Calu3 (cell line): ENCODE results near the gene PDE9A. TPM values are rescaled to one million over a fixed set of nuclear protein-coding genes. Genes with fewer than 3 reads are reported as not detected.

Experiments used
- BruUV-seq: library from RNA; stranded (reverse); fragments of 400-500 nt; replicated peaks from 2 replicates; lab custom pipeline; 2021; lab: Mats Ljungman, UMichigan
- CTCF ChIA-PET: fragments of 300-600 bp; sonication (Branson Sonifier 250); formaldehyde crosslinking; loops from one replicate; lab custom pipeline; 2022; ENCODE audit warnings: antibody characterized with exemption; lab: Charles Lee
- DNase-seq: peaks from one replicate; pipeline ENCODE4 v3.0.0; 2022
- H3K27ac Mint-ChIP-seq: one replicate; pipeline ENCODE4 v1.8.0; 2022; ENCODE audit warnings: mixed read lengths; ENCODE audit not compliant: unreplicated experiment
- H3K27me3 Mint-ChIP-seq: one replicate; pipeline ENCODE4 v1.8.0; 2022; ENCODE audit warnings: mixed read lengths; ENCODE audit not compliant: unreplicated experiment
- H3K36me3 Mint-ChIP-seq: one replicate; pipeline ENCODE4 v1.8.0; 2022; ENCODE audit warnings: mild to moderate bottlenecking, moderate library complexity, mixed read lengths; ENCODE audit not compliant: insufficient read depth, unreplicated experiment
- H3K4me1 Mint-ChIP-seq: one replicate; pipeline ENCODE4 v1.8.0; 2022; ENCODE audit warnings: mild to moderate bottlenecking, low read depth, mixed read lengths; ENCODE audit not compliant: unreplicated experiment
- H3K4me3 Mint-ChIP-seq: one replicate; pipeline ENCODE4 v1.8.0; 2022; ENCODE audit warnings: mild to moderate bottlenecking, low read depth, moderate library complexity, mixed read lengths; ENCODE audit not compliant: unreplicated experiment
- H3K9me3 Mint-ChIP-seq: one replicate; pipeline ENCODE4 v1.8.0; 2022; ENCODE audit warnings: low read depth, mixed read lengths; ENCODE audit not compliant: unreplicated experiment
- intact Hi-C: fragments of 100-400 bp; cut with micrococcal nuclease; formaldehyde crosslinking; loops from one replicate; pipeline ENCODE4 v1.10.0; 2022; ENCODE audit not compliant: unreplicated experiment
- total RNA-seq: library from RNA; stranded (reverse); gene quantifications from 2 replicates; pipeline ENCODE4 v1.2.3, GENCODE V29; 2022
- TF ChIP-seq, protein P1 (sequence below): fragments of 200-600 bp; IDR thresholded peaks from one replicate; pipeline ENCODE4 v1.8.0; 2022; ENCODE audit warnings: antibody characterized with exemption; ENCODE audit not compliant: unreplicated experiment

The PDE9A gene
- total RNA-seq, 1 experiment from 2014 or later, result 10.9 TPM

GRCh38 chr21:42685954-42686500, 32.6 kb downstream of the PDE9A start:
- TF ChIP-seq, protein P1, sequence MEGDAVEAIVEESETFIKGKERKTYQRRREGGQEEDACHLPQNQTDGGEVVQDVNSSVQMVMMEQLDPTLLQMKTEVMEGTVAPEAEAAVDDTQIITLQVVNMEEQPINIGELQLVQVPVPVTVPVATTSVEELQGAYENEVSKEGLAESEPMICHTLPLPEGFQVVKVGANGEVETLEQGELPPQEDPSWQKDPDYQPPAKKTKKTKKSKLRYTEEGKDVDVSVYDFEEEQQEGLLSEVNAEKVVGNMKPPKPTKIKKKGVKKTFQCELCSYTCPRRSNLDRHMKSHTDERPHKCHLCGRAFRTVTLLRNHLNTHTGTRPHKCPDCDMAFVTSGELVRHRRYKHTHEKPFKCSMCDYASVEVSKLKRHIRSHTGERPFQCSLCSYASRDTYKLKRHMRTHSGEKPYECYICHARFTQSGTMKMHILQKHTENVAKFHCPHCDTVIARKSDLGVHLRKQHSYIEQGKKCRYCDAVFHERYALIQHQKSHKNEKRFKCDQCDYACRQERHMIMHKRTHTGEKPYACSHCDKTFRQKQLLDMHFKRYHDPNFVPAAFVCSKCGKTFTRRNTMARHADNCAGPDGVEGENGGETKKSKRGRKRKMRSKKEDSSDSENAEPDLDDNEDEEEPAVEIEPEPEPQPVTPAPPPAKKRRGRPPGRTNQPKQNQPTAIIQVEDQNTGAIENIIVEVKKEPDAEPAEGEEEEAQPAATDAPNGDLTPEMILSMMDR, result no peak
- DNase-seq, result no peak
- no peaks in the 10 kb centered on the region for H3K4me1 Mint-ChIP-seq
- no peaks in the 10 kb centered on the region for H3K36me3 Mint-ChIP-seq
- no peaks in the 10 kb centered on the region for H3K9me3 Mint-ChIP-seq
- H3K27me3 Mint-ChIP-seq, result no peaks in the 10 kb centered on the region
- CTCF ChIA-PET, result no interaction called here
- H3K27ac Mint-ChIP-seq, result no peak overlapping the region
- BruUV-seq, result no TSS peak
- intact Hi-C loops, result no loop called here
- no peak overlapping the region for H3K4me3 Mint-ChIP-seq

DNA sequence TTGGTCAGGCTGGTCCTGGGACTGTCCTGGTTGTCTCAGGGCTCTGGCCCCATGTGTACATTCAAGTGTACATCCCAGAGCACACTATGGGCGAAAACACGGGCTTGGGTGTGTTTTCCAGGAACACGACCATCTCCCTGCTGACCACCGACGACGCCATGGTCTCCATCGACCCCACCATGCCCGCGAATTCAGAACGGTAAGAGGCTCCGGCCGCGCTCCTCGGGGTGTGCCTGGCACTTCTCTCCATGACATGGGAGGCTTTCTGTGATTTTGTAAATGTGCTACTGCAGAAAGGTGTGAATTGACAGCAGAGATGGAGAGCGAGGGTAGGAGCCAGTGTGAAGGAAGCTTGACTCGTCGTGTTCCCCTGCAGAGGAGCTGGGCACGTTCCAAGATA, 34.4 kb downstream of the PDE9A start:
- H3K27me3 Mint-ChIP-seq, result no peaks in the 10 kb centered on the region
- intact Hi-C loops, result no loop called here
- CTCF ChIA-PET, result interaction anchor here (0.6 kb wide), 1 partner anchor 101 kb away, joined by 3 read pairs; no protein-coding TSS in a partner anchor
- no peak overlapping the region for H3K27ac Mint-ChIP-seq
- H3K4me1 Mint-ChIP-seq, result no peaks in the 10 kb centered on the region
- TF ChIP-seq, protein P1, result no peak
- no peaks in the 10 kb centered on the region for H3K36me3 Mint-ChIP-seq
- no peaks in the 10 kb centered on the region for H3K9me3 Mint-ChIP-seq
- no peak for DNase-seq
- BruUV-seq, result no TSS peak
- no peak overlapping the region for H3K4me3 Mint-ChIP-seq

GRCh38 chr21:42688226-42688840, 34.9 kb downstream of the PDE9A start:
- DNase-seq, result no peak
- Mint-ChIP-seq H3K36me3 (no peaks in the 10 kb centered on the region), H3K27me3 (no peaks in the 10 kb centered on the region), H3K27ac (no peak overlapping the region), H3K4me3 (no peak overlapping the region), H3K9me3 (no peaks in the 10 kb centered on the region), H3K4me1 (no peaks in the 10 kb centered on the region)
- CTCF ChIA-PET, result interaction anchor here (0.6 kb wide), 1 partner anchor 100 kb away, joined by 3 read pairs; no protein-coding TSS in a partner anchor
- BruUV-seq, result no TSS peak
- intact Hi-C loops, result no loop called here
- TF ChIP-seq, protein P1, result no peak

DNA sequence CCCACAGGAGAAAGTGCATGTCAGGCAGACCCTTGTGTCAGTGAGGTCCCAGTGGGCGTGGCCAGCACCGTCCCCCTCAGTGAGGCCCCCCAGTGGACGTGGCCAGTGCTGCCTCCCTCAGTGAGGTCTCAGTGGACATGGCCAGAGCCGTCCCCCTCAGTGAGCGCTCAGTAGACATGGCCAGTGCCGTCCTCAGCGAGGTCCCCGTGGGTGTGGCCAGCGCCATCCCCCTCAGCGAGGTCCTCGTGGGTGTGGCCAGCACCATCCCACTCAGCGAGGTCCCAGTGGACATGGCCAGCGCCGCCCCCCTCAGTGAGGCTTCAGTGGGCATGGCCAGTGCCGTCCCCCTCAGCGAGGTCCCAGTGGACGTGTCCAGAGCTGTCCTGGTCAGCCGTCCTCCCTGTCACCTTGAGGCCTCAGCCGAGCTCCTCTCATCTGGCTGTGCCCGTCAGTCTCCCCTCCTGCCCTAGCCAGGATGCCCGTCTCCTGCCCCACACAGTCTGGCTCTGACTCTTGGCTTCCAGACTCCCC, 35.5 kb downstream of the PDE9A start:
- no peak overlapping the region for H3K27ac Mint-ChIP-seq
- H3K27me3 Mint-ChIP-seq, result no peaks in the 10 kb centered on the region
- CTCF ChIA-PET, result no interaction called here
- H3K4me1 Mint-ChIP-seq, result no peaks in the 10 kb centered on the region
- DNase-seq, result no peak
- intact Hi-C loops, result no loop called here
- no peaks in the 10 kb centered on the region for H3K9me3 Mint-ChIP-seq
- H3K4me3 Mint-ChIP-seq, result no peak overlapping the region
- TF ChIP-seq, protein P1, result no peak
- no peaks in the 10 kb centered on the region for H3K36me3 Mint-ChIP-seq
- no TSS peak for BruUV-seq
